Astrocyte (in vitro differentiated cells and primary cell): ENCODE data around the gene BHLHE40. TPM values are rescaled to one million over a fixed set of nuclear protein-coding genes. Genes with fewer than 3 reads are reported as not detected.

ENCODE experiments used
- DNase-seq: peaks from one replicate; pipeline ENCODE4 v3.0.0-alpha.2; 2010; ENCODE audit warnings: low read depth
- FAIRE-seq: peaks from 2 replicates; lab custom pipeline; 2011; peaks lifted over from hg19 to GRCh38; lab: Jason Lieb, UNC
- H2AFZ ChIP-seq: 2 replicates; pipeline ENCODE4 v1.6.0; 2012; ENCODE audit warnings: low read depth, low read length, inconsistent platforms
- H3K27ac ChIP-seq: 2 replicates; pipeline ENCODE4 v1.5.1; 2011; ENCODE audit warnings: low read depth, low read length, inconsistent platforms
- H3K27me3 ChIP-seq: 2 replicates; pipeline ENCODE4 v1.6.0; 2011; ENCODE audit warnings: low read length, inconsistent platforms; ENCODE audit not compliant: insufficient read depth
- H3K36me3 ChIP-seq: 2 replicates; pipeline ENCODE4 v1.5.1; 2011; ENCODE audit warnings: low read length, inconsistent platforms; ENCODE audit not compliant: insufficient read depth
- H3K4me1 ChIP-seq: 2 replicates; pipeline ENCODE4 v1.5.1; 2011; ENCODE audit warnings: low read length, inconsistent platforms; ENCODE audit not compliant: insufficient read depth
- H3K4me2 ChIP-seq: 2 replicates; pipeline ENCODE4 v1.6.0; 2012; ENCODE audit warnings: low read length, inconsistent platforms
- H3K4me3 ChIP-seq: 2 replicates; pipeline ENCODE4 v1.5.1; 2011; ENCODE audit warnings: low read depth, mild to moderate bottlenecking, low read length, inconsistent platforms; ENCODE audit not compliant: insufficient read depth
- H3K79me2 ChIP-seq: 2 replicates; pipeline ENCODE4 v1.6.0; 2012; ENCODE audit warnings: mild to moderate bottlenecking, low read length, inconsistent platforms; ENCODE audit not compliant: insufficient read depth
- H3K9ac ChIP-seq: 2 replicates; pipeline ENCODE4 v1.6.0; 2012; ENCODE audit warnings: mild to moderate bottlenecking, low read length, inconsistent platforms
- H3K9me3 ChIP-seq: 2 replicates; pipeline ENCODE4 v1.5.1; 2012; ENCODE audit warnings: low read depth, mild to moderate bottlenecking, low read length, inconsistent platforms; ENCODE audit not compliant: insufficient read depth
- H4K20me1 ChIP-seq: 2 replicates; pipeline ENCODE4 v1.6.0; 2012; ENCODE audit warnings: low read length, inconsistent platforms; ENCODE audit not compliant: insufficient read depth
- H3K27ac Mint-ChIP-seq: one replicate; pipeline ENCODE4 v1.8.0; 2021; ENCODE audit warnings: mild to moderate bottlenecking, mixed read lengths; ENCODE audit not compliant: unreplicated experiment
- H3K27me3 Mint-ChIP-seq: one replicate; pipeline ENCODE4 v1.8.0; 2021; ENCODE audit warnings: low read depth, mixed read lengths; ENCODE audit not compliant: unreplicated experiment
- H3K36me3 Mint-ChIP-seq: one replicate; pipeline ENCODE4 v1.8.0; 2021; ENCODE audit warnings: low read depth, mixed read lengths; ENCODE audit not compliant: unreplicated experiment
- H3K4me1 Mint-ChIP-seq: one replicate; pipeline ENCODE4 v1.8.0; 2021; ENCODE audit warnings: low read depth, mixed read lengths; ENCODE audit not compliant: unreplicated experiment
- H3K4me3 Mint-ChIP-seq: one replicate; pipeline ENCODE4 v1.8.0; 2021; ENCODE audit warnings: mild to moderate bottlenecking, moderate library complexity, mixed read lengths; ENCODE audit not compliant: unreplicated experiment
- H3K9me3 Mint-ChIP-seq: one replicate; pipeline ENCODE4 v1.8.0; 2021; ENCODE audit warnings: mild to moderate bottlenecking, mixed read lengths; ENCODE audit not compliant: unreplicated experiment
- EZH2 ChIP-seq: IDR thresholded peaks from 2 replicates; pipeline ENCODE4 v1.6.1; 2012; ENCODE audit warnings: mild to moderate bottlenecking, low read length, inconsistent platforms; ENCODE audit not compliant: insufficient read depth
- total RNA-seq: library from RNA; stranded (reverse); gene quantifications from 2 replicates; pipeline ENCODE4 v1.2.1, GENCODE V29; 2021
- TF ChIP-seq, protein P1 (sequence below): IDR thresholded peaks from 2 replicates; pipeline ENCODE4 v1.5.1; 2011; ENCODE audit warnings: low read depth, mild to moderate bottlenecking, inconsistent platforms, low read length, moderate library complexity; ENCODE audit not compliant: insufficient read depth

BHLHE40 gene
- total RNA-seq, 1 donor from 2014 or later, result 156 TPM

DNA sequence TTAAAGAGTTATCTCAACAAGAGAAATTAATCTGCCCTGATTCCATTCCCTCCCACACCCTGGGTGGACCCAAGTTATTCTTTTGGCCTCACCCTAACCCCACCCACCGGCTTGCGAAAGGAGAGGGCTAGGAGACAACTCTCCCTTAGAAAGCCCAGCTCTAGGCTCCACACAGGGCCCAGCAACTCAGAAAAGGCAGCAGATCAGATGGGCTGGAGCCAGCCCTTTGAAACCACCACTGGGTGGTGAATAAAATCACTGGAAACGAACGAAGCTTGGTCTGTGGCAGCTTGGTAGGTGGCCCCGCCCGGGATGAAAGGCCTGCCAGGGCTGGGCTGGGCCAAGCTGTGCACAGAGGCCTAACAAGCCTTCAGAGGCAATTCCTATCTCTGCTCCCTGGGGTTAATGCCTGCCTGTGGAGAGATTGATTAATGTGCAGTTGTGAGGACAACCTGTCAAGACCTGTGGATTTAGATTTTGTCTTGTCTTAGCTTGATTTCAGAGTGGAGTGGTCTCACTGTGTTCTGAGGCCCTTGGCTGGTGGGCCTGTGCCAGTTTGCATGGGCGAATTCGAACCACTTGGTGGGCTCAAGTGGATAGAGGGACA is 38.8 kb downstream of the BHLHE40 start:
- H3K36me3 Mint-ChIP-seq, result no peaks in the 10 kb centered on the region
- peak overlapping the region; percentile 81 for H3K27ac Mint-ChIP-seq
- peak; percentile 71 for DNase-seq
- H3K27me3 ChIP-seq, result no peaks in the 10 kb centered on the region
- H3K9me3 ChIP-seq, result no peaks in the 10 kb centered on the region
- H3K4me3 ChIP-seq, result no peak overlapping the region
- H3K9ac ChIP-seq, result peak overlapping the region; percentile 32
- no peak overlapping the region for H3K4me2 ChIP-seq
- no peaks in the 10 kb centered on the region for H3K27me3 Mint-ChIP-seq
- no peaks in the 10 kb centered on the region for H3K36me3 ChIP-seq
- peak overlapping the region; percentile 19 for H3K27ac ChIP-seq
- peak overlapping the region; percentile 20 for H2AFZ ChIP-seq
- H3K9me3 Mint-ChIP-seq, result no peaks in the 10 kb centered on the region
- no peaks in the 10 kb centered on the region for H3K79me2 ChIP-seq
- no peak for FAIRE-seq
- H3K4me1 Mint-ChIP-seq, result peaks cover 60% of the 10 kb centered on the region
- H4K20me1 ChIP-seq, result no peaks in the 10 kb centered on the region
- H3K4me3 Mint-ChIP-seq, result no peak overlapping the region
- H3K4me1 ChIP-seq, result peaks cover 54% of the 10 kb centered on the region
- no peak for TF ChIP-seq EZH2
- TF ChIP-seq, protein P1, sequence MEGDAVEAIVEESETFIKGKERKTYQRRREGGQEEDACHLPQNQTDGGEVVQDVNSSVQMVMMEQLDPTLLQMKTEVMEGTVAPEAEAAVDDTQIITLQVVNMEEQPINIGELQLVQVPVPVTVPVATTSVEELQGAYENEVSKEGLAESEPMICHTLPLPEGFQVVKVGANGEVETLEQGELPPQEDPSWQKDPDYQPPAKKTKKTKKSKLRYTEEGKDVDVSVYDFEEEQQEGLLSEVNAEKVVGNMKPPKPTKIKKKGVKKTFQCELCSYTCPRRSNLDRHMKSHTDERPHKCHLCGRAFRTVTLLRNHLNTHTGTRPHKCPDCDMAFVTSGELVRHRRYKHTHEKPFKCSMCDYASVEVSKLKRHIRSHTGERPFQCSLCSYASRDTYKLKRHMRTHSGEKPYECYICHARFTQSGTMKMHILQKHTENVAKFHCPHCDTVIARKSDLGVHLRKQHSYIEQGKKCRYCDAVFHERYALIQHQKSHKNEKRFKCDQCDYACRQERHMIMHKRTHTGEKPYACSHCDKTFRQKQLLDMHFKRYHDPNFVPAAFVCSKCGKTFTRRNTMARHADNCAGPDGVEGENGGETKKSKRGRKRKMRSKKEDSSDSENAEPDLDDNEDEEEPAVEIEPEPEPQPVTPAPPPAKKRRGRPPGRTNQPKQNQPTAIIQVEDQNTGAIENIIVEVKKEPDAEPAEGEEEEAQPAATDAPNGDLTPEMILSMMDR, result no peak

DNA sequence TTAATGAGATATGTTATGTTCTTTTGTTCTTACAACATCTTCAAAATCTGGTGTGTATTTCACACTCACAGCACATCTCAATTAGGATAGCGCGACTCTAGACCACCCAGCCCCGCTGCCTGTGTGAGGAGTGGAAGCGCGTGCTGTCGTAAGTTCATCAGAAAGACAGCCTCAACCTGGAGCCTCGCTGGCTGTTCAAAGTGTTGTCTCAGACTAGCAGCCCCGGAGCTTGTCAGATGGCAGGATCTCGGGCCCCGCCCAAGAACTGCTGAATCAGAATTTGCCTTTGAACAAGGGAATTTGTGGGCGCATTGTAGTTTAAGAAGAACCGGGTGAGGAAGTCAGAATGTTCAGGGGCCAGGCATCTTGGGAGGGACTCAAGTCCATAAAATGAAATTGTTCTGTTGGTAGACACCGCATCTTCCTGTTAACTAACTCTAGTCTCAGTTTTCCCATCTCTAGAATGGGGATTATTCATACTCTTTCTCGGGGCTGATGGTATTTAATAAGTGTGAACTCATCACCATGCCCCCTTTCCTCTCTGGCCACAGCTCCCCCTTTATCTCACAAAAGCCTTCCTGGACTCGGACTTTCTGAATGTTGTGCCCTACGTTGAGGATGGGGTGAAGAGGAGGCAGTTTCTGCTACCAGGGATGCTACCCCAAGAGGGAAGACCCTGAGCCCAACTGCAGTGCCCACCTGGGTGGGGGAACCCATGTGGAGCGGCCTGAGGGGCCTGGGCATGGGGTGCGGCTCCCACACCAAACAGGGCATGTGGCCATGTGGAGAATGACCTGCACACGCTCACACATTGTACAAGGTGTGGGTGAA is 40.4 kb downstream of the BHLHE40 start:
- Histone ChIP-seq H3K36me3 (no peaks in the 10 kb centered on the region), H3K27ac (no peak overlapping the region), H3K4me1 (peaks cover 47% of the 10 kb centered on the region), H3K4me3 (no peak overlapping the region), H4K20me1 (no peaks in the 10 kb centered on the region), H3K9ac (no peak overlapping the region), H3K9me3 (no peaks in the 10 kb centered on the region), H3K79me2 (no peaks in the 10 kb centered on the region), H3K27me3 (no peaks in the 10 kb centered on the region), H3K4me2 (no peak overlapping the region), H2AFZ (no peak overlapping the region)
- DNase-seq (no peak), FAIRE-seq (no peak)
- Mint-ChIP-seq H3K36me3 (no peaks in the 10 kb centered on the region), H3K9me3 (no peaks in the 10 kb centered on the region), H3K4me3 (no peak overlapping the region), H3K4me1 (peaks cover 55% of the 10 kb centered on the region), H3K27me3 (no peaks in the 10 kb centered on the region), H3K27ac (peak overlapping the region; percentile 21)
- TF ChIP-seq EZH2, result no peak
- TF ChIP-seq, protein P1, result no peak
